Measurements from ENCODE around the gene MACROH2A1.
A peak's percentile ranks its signal among the peaks of the same experiment; 100 is the strongest.

Gene MACROH2A1

DNA sequence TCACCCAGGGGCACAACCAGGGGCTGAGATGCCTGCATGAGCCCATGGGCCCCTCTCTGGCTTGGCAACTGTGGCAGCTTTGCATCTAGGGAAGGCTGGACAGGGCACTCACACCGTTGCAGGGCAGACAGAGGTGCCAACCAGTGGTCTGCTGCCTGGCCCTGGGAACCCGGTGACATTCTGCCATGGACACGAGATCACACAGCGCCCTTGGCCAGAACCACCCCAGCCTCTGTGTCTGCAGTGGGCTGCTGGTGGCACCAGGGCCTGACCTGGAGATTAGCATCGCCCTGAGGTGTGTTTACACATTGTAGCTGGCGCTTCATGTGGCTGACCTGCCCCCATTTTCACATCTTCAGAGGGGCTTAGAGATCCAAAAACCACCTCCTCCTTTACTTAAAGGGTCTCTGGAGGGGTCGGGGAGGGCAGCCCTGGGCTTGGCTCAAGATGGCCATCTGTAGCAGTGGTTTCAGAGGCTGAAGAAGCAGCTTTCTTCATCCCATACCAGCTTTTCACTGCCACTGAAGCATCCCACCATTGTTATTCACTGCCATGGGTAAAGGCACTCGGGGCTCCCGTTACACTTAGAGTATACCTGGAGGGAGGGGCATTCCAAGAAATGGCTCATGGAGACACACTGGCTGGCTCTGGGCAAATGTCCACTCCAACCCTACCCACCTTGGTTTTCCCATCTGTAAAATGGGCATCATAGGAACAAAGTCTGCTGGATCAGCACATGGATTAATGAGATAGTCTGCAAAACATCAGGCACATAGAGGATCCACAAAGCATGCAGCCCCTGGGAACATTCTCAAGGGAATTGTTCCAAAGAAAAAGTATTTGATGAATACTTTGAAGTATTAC lies 36.7 kb upstream of the MACROH2A1 start:
- DNase-seq, result no peak

DNA sequence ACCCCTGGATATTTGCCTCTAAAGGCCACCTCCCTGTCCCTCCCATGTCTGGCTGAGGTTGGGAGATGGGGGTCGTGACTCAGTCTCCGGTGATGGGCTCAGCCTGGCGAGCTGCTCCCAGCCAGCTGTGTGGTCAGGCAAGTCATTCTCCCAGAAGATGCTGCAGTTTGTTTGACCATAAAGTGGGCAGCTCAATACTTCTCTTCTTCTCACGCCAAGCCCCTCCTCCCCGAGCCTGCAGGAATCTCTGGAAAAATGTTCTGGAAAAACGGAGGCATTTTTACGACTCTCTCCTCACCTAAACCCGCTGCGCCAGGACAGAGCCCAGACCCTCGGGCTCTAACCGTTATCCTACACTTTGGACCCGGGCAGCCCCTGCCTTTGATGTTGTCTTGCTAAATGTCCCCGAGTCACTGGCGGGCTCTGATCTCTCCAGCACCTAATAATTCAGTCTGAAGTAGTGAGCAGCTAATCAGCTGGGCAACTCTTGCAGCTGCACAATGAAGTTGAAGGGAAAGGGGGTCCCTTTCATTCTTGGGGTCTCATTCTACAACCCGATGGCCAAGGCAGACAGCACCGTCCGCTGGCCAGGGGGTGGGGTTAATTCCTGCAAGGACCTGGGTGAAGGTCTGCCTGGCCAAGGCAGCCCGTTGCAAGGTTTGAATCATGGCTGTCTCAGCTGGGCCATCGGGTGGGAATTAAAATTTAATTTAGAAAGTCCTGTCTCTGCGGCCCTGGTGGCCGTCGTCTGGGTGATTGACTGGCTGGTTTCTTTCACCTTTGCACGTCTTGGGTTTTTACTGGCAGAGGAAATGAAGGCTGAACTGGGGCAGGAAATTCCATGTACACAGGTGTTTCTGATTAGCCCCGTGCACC lies 35.8 kb upstream of the MACROH2A1 start:
- no peak for DNase-seq

- DNase-seq, result no peak
Observed at GRCh38 chr5:135433681-135434426, 34.8 kb upstream of the MACROH2A1 start.

GRCh38 chr5:135432113-135432512 lies 33.1 kb upstream of the MACROH2A1 start:
- no peak for DNase-seq

DNA sequence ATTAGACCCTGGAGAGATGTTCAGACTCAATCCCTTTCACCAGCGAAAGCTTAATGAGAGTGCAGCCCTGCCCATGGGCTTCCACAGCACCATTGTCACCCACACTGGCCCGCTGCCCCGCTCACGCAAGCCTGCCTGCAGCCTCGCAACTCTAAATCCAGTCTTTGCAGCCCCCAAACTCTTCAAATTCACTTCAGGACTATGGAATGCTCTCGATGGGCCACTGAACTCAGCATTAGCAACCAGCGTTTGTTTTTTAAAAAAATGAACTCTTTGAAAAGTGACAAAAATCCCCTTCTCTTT lies 31.1 kb upstream of the MACROH2A1 start:
- DNase-seq, result no peak

- DNase-seq, result no peak
Observed at GRCh38 chr5:135429301-135430134, 30.5 kb upstream of the MACROH2A1 start.

- no peak for DNase-seq
Observed at GRCh38 chr5:135428586-135428985, 29.6 kb upstream of the MACROH2A1 start.

DNA sequence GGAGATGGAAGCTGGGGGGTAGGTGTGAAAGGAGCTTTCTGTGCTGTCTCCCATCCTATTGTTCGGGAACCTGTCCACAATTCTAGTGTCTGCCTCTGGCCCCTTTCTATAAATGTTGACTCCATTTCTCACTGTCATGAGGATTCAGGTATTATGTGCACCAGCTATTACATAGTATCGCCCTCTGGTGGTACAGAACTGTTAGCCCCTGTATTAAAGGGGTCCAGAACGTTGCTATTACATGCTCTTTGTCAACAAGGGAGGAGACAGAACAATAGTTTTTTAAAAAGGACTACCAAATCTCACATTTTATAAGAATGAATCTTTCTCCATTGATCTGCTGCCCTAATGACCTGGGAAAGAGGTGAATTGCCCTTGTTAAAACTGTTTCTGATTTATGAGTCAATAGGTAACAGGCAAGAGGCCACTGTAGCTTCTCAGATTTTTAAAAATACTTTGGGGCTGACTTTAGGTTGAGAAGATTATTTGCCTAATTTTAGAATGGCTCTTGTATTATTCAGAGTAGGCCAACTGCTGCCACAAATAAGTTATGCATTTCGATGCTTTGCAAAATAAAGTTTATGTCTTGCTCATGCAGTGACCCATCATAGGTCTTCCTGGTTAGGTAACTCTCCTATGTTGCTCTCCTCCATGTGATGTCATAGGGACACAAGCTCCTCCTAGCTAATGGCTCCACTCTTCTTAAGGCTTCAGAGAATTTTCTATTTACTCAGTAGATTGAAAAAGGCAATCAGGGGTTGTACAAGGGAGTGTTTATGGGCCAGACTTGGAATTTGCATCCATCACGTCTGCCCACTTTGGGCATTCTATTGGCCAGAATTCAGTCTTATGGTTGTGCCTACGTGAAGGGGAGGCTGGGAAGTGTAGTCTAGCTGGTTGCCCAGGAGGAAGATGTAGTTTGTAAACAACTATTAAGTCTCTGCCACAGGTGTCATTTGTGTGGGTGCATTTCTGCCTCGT lies 27.4 kb upstream of the MACROH2A1 start:
- peak in 1 of 2 donors; percentile 10 for DNase-seq

DNA sequence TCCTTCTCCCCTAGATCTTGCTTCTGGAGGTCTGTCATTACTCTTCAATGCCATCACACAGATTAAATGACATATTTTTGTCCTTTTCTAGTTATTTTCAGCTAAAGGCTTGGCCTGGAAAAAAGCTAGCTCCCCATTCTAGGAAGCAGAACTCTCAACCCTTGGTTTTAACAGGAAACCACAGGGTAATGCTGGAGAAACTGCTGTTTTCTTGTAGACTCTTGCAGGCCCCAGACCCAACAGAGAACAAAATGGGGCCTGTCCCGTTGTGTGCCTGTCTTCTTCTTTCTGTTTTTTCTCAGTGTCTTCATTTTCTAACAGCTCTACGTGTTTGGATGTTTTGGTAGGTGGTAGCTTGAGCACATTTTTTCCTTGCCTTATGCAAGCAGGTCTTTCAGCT lies 26.6 kb upstream of the MACROH2A1 start:
- DNase-seq, result no peak

DNA sequence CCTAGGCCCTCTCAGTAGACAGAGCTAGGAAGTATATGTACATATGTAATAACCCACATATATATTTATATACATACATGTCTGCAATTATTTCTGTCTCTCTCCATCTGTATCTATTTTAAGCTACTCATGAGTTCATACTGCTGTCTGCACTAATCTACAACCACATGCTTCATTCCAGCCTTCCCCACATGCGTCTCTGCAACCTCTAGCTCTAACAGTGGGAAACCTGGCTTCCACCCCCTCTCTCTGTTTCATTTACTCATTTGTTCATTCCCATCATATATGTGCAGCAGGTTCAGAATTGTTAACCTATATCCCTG lies 24.8 kb upstream of the MACROH2A1 start:
- DNase-seq, result no peak

DNA sequence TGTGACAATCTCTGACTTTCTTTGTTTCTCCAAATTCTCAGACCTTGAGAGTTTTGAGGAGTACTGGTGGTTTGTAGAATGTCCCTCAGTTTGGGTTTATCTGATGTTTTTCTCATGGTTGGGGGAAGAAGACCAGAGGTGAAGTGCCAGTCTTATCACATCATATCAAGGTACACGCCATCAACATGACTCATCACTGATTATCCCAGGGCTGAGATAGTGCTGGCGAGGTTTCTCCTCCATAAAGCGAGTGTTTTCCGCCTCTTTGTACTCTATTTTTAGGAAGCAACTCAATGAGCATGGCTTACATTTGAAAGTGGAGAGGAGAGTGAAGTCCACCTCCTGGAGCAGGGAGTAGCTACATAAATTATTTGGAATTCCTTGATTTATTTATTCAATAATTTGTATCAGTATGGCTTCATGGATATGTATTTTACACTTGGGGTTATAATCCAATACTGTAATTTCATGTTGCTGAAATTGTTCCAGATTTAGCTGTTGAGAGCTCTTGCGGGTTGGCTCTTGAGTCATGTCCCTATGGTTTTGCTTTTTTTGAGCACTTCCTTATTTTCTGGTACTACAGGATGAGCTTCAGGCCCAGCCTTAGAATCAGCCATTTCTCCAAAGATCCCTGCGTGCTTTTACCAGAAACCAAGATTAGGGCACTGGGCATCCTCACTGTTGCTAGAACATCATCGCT lies 24.3 kb upstream of the MACROH2A1 start:
- no peak for DNase-seq

- DNase-seq, result no peak
Observed at GRCh38 chr5:135422419-135422818, 23.4 kb upstream of the MACROH2A1 start.

- DNase-seq, result no peak
Observed at GRCh38 chr5:135417083-135417482, 18.1 kb upstream of the MACROH2A1 start.

GRCh38 chr5:135405082-135405481 lies 6.1 kb upstream of the MACROH2A1 start:
- DNase-seq, result no peak

- DNase-seq, result no peak
Observed at GRCh38 chr5:135402031-135402430, 3.0 kb upstream of the MACROH2A1 start.

- DNase-seq, result no peak
Observed at GRCh38 chr5:135400866-135401265, 1.8 kb upstream of the MACROH2A1 start.

- no peak for DNase-seq
Observed at GRCh38 chr5:135399794-135400542, 937 bp upstream of the MACROH2A1 start.

GRCh38 chr5:135398160-135398854 lies 724 bp downstream of the MACROH2A1 start:
- DNase-seq, result peak in 1 of 2 donors; percentile 29

GRCh38 chr5:135397084-135397483 lies 1.9 kb downstream of the MACROH2A1 start:
- DNase-seq, result no peak
